ENCODE results near the gene RPL22.

The RPL22 gene

DNA sequence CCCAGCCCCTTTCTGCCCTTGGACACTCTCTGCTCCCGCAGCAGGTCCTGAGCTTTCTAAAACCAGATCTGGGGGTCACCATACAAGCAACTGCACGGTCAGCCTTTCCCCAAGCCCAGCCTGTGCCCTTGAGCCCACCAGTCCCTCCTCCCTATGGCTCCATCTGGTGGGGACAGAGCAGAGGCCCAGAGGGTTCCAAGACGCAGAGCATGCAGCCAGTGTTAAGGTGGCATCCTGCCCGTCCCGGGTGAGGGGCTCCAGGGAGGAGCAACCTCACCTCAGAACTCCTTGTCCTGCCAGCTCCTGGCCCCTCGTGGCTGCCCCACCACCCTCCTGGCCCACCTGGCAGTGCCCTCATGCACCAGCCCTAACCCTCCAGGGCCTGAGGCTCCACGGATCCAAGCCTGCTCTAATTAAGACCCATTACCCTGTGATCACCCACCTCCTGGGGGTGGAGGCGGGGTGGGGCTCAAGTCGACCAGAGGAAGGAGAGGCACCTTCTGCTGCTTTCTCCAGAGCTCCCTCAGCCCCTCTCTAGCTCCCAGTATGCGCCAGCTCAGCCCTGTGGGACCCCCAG lies 27.8 kb downstream of the RPL22 start:
- no peak for DNase-seq

DNA sequence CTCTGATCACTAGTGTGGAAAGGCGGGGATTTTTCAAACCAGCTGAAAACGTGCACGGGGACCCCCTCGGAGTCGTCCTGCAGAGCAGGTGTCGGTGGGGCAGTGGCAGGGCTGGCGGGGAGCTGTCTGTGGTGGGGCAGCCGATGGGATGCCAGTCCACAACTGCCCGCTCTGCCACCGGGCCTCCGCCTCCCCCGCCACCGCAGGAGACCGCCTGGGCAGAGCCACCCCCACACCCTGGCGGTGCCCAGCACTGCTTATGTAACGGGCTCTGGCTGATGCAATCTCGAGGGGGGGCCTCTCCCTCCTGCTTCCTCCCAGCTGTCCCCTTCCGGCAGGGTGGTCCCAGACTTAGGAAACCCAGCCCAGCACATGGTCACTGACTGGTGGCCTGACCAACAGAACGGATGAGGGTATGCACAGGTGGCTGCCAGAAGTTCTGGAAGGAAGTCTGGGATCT lies 28.6 kb downstream of the RPL22 start:
- DNase-seq = no peak

DNA sequence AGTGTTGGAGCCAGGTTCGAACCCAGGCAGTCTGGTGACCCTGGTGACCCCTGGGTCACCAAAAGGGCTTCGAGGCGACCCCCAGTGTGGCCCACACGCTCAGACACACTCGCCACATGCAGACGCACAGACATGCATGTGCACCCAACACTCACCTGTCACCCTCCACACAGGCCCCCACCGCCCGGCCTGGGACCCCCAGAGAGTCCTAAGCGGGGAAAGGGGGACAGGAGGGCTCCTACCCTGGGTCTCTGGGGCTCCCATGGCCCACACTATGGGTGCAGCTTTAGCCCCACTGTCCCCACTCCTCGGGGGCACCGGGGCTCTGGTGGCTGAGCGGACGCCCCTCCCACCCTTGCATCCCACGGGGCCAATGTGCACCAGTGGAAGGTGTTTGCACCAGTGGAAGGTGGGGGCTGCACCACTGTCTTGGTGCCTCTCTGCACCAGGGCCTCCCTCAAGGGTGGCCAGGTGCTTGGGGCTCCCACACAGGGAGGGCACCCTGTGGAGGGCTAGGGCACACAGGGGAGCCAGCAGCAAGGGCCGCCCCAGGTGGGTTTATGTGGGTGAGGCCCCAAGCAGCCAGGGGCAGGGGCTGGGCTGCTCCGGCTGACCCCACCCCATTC lies 29.2 kb downstream of the RPL22 start:
- DNase-seq = no peak

DNA sequence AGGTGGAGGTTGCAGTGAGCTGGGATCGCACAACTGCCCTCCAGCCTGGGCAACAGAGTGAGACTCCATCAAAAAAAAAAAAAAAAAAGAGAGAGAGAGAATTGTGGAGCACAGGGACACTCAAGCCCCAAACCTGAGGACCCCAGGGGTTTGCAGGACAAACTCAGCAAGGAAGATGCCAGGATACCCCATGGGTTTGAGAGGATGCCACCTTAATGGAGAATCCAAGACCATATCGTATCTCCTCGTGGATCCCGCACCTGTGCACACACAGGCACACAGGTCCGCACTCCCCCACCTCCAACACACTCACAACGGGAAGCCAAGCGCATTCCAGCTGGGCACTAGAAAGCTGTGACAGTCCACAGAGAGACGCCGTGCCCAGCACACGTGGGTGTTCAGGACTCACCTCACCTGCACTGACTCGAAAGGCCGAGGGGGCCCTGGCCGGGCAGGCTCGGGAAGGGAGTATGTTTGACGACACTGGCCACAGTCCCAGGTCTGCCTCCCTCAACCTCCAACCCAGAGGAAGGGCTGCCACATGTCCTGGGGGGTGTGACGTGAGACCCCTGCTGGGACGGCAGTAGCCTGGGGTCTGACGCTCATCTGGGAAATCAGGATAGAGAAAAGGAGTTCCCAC lies 30.3 kb downstream of the RPL22 start:
- DNase-seq = no peak

DNA sequence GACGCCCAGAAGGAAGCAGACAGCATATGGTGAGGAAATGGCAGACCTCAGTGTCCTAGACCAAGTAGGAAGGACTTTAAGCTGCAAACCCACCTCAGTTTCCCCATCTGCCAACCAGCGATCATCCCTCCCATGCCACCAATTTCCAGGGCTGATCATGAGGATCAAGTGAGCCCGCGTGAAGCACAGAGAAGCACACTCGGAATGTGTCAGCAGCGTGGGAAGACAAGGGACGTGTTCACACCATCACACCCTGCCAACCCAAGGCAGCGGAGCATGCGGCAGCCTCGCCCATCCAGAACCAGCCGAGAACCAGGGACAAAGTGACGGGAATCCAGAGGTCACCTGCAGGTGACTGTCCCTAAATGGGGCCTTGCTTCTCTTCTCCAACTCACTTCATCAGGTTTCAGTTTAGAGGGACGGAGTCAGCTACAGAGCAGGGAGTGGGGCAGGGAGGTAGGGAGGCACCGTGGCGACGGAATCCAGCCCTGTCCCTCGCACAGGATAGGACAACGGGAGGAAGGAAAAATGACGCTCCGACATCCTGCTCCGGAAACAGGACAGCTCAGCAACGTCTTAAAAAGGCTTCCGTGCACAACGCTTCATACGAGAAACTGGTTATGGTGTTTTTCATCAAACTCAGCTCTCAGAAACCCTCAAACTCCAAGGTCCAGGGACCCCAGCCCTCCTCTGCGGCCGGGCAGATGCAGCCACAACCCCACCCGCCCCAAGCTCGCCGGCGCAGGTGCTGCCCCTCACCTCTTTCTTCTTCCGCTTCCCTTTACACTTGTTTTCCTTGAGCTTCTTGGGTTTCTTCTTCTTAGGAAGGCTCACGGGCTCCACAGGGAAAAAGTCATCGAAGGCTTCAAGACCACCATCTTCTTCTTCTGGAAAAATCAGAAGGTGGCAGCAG lies 31.7 kb downstream of the RPL22 start:
- DNase-seq = no peak

DNA sequence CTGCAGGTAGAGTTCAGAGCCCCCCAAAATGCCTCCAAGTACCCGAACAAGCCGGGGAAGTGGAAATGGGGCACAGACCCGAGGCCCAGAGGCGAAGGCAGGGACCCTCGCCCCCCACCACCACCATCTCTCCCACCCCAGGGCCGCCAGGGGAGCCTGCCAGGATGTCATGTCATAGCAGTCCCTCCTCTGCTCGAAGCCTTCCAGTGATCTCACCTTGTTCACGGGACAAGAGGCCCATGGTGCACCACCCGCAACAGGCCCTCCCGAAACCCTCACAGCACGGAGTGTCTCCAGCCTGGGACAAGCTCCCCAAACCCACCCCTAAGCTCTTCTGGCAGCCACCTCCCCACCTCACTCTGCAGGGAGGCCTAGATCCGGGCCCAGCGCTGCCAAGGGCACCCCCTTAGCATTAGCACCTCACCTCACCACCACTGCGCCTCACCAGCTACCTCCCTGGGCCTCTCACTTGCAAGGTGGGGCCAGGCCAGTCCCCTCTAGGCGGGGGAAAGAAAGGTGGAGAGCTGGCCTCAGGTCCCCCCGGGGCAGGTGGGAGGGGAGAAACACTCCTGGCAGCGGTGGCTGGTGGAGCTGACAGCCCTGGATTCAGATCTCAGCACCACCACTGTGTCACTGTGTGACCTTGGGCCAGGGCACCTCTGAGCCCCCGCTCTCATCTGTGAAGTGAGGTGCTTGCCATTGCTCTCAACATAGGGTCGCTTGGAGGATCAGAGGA lies 32.6 kb downstream of the RPL22 start:
- no peak for DNase-seq

DNA sequence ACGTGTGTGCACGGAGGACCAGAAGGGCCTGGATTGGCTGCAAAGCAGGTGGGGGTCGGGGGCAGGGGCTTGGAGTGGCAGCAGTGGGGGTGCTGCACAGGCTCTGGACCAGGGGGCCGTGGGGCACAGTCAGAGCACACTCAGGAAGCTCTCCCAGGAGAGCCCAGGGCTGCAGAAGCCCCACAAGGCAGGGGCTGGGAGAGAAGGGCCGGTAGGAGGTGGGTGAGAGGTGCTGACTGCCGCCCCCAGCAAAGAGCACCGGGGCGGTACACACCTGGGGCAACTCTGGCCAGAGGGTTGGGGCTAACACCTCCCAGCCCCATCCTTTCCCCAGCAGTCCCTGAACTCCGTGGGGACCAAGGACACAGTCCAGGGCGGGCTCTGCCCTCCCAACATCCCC lies 33.2 kb downstream of the RPL22 start:
- DNase-seq = no peak

DNA sequence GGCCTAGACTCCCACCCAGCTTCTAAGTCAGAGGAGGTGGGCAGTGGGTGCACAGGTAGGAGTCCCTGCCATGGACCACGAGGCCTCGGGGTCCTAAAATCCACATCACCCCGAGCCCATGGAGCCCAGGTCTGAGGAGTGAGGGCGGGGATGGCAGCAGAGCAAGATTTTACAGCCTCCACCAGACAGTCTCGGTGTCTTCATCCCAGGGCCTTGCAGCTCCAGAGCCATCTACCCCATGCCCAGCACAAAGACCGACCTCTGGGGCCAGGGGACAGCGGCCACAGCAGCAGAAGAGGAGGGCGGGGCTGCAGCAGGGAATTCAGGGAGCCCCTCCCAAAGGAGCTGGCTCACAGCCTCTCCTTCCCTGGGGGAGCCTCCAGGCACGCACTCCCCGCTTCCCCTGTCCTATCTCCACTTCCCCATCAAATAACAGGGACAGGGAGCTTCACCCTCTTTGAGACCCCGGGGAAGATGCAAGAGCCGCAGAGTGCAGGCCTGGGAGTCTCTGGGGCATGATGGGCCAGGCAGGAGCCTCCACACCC lies 33.9 kb downstream of the RPL22 start:
- DNase-seq = no peak

DNA sequence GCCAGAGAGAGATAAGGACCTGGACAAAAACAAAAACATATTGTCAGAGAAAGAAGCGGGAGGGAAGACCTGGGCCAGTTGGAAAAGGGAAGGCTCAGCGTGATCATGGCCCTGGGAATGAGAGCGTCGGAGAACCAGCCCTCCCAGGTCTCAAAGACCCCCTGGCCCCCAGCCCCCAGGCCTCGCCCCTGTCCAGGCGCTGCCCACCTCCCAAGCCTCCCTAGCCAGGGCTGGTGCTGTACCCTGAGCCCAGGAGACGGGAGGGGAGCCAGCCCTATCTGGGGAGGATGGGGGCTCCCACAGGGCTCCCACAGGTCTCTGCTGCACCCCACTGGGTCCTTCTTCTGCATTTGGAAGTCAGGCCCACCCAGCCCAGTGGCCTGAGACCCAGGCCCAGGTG lies 34.4 kb downstream of the RPL22 start:
- DNase-seq = no peak

DNA sequence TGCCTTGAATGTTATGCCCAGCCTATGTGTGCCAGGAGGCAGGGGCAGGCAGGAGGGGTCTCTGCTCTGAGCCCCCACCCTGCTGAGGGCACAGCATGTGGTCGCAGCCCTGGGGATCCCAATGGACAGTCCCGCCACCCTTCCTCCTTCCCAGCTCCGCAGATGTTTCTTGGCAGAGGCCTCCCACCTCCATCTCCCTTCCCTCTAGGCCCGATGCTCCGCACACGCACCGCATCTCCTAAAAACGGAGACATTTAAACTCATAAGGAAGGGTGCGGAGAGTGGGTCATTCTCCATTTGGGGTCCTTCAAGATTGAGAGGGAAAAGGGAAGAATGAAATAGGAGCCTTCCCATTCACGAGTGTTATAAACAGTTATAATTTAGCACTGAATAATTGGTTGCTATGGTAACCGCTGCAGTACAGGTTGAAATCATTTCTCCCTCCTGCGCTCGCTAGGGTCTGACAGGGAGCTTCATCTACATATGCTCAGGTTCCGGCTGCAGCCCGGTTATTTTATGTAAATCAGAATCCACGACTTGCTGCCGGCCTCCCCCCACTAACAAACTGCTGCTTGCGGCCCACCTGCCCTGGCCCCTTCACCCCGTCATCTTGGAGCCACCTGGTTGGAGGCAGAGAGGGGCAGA lies 35.3 kb downstream of the RPL22 start:
- DNase-seq = no peak

DNA sequence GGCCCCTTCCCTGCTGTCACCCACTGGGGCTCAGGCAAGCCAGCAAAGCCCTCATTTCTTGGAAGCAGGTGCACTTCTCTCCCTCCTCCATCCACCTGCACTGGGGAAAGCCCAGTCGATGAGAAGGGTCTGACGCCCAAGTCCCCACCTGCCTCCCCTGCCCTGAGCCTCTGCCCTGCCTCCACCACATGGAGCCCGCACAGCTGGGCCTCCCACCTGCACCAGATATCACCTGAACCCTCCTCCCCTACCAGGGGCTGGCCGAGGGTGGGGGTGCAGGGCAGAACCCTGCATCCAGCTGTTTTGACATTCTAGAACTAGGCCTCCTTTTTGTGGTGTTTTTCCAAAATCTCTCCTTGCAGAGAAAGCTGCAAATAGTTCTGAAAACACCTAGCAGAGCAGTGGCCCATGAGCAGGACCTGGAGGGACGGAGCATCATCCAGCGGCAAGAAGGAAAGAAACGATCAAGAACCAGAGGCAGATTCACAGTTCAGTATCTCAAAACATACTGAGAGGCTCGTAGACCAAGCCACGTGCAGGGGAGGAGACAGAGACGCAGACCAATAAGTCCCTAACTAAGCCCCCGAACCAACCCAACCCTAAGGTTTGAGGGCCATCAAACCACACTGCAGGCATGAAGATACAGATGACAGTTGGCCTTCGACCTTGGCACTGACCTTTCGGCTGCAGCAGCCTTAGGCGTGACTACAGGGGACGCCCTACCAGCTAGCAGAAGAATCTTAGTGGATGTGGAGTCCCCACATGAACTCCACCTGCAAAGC lies 36.0 kb downstream of the RPL22 start:
- no peak for DNase-seq

DNA sequence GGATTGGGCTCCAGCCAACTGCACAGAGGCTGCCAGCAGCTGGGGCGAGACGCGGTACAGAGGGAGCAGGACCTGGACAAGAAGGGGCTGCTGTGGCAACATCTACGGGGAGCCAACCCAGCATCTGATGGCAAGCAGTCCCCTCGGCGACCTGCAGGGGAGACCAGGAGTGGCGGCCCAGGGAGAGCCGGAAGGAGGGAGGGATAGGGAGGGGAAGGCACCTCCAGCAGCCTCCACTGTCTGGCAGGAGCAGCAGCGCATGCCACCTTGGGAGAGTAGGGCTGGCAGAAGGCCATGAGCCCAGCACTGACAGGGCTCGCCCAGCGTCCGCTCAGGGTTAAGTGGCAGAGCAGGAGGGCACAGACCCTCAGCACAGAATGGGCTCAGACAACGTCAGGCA lies 36.6 kb downstream of the RPL22 start:
- no peak for DNase-seq

DNA sequence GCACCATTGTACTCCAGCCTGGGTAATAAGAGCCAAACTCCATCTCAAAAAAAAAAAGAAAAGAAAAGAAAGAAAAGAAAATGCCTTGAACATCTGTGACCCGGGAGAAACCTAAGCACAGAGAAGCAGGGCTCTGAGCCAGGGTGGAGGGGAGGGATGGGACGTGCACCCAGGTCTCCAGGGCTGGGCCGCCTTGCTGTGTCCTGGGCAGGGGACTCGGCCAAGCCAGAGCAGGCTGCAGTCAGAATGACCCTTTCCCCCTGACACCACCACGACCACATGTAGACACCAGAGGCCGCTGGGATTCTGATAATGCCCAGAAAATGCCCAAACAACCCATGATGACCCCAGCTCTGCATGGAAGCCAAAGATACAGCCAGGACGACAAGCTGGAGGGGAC lies 37.1 kb downstream of the RPL22 start:
- DNase-seq = no peak

DNA sequence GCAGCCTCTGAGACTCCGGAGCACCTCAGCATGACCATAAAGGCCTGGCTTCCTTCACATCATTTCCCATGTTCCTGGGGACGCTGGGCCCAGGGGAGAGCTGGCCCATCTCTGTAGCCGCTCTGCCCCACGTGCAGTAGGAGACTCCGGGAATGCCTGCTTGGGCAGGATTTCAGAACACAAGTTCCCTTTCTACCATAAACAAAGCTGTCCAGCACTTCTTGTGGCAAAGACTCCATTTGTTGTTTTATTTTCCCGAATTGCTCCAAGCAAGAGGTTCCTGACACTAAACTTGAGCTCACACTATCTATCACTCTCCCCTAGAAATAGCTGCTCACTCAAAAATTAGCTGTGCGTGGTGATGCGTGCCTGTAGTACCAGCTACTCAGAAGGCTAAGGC lies 41.2 kb downstream of the RPL22 start:
- DNase-seq = no peak

DNA sequence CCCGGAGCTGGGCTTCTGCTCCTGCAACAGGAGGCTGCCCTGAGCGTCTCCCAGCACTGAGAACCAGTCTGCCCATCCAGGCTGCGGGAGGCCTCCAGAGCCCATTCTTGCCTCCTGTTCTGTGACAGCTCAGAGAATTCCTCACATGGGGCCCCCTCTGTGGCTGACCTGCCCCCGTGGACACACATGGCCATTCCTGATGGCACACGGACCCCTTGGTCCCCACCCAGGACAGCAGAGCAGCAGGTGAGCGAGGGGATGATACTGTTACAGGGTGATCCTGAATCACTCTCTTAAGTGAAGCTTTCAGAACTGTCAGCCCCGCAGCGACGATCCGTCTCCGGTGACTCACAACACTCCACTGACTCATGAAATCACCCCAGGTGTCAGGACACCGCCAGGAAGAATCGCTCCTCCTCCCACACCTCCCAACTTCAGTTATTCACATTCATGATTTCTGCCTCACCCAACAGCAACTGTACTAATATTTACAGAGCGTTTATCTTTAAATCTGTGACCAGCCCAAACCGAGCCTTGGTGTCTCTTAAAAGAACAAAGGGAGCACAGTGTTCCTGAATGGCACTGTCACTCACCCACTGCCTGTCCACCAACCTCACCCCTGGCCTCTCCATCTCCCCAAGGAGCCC lies 41.7 kb downstream of the RPL22 start:
- peak; percentile 71 for DNase-seq

DNA sequence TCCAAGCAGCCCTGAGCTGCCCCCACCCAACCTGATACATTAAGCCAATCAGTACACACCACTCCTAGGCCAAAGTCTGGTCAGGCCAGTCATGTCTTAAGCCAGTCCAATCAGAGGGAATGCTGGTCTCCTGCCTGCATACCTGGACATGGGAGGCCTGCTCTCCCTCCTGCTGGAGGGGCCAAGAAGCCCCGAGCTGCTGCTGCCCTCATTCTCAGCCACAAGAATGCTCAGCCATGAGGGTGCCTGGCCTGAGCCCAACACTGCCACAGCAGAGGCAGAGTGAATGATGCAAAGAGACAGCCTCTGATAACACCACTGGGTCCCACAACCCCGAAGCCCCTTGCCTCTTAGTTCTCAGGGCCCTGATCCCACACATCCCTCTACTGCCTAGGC lies 42.3 kb downstream of the RPL22 start:
- DNase-seq = no peak

DNA sequence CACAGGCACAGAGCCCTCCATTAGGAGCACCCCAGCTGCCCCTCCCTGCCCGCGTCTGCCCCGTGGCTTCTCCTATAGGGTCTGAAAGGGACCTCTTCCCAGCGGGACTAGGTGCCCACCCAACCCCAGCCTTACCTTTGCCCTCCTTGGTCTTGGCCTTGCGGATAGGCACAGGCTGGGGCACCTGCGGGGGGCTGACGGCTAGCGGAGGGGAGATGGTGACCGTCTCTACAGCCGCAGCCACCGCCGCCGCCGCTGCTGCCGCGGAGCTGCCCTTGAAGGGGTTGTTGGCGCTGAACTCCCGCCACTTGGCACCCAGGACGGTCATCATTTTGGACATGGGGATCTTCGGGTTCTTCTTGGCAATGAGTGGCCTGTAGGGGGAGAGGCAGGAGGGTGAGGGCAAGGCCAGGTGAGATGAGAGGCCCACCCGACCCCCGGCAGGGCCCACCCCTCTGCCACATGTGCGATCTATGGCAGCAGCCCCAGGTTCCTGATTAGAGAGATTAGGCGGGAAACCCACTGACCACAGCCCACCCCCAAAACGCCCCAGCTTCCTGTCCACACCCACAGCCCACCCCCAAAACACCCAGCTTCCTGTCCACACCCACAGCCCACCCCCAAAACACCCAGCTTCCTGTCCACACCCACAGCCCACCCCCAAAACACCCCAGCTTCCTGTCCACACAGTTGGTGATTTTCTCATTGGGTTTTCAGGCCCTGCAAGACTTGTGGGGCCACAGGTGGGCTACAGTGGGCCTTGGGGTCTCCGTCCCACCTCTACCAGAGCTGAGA lies 44.7 kb downstream of the RPL22 start:
- no peak for DNase-seq

DNA sequence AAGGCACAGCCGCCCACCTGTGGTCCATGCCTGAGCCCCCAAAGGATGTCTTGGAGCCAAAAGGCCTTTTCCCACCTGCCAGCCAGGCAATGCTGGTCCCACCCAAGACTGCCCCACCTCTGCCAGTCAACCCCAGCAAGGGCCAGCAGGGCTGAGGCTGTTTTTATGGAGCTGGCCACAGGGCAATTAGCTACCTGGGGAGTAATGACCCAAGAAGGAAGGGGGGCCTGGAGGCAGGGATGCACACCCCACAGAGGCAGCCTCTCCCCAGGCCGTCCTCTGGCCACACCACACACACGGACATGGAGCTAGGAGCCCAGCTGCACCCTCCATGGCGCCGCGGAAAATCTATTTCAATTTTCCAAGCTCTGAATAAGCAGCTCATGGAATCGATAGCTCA lies 46.5 kb downstream of the RPL22 start:
- no peak for DNase-seq

DNA sequence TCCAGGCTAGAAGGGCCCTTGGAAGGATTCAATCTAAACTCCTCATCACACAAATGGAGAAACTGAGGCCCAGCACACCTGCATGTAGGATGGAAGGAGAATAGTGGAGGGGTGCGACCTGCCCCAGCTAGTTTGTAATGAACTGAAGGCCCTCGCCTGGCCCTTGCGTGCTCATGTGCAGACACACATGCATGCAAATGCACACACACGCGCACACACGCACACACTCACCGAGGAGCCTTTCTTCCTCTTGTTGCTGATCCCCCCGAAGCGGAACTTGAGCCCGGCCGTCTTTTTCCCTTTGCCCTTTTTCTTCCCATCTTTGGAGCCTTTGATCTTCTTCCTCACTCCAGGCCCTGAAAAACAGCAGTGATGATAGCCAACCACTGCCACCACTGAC lies 47.2 kb downstream of the RPL22 start:
- no peak for DNase-seq

DNA sequence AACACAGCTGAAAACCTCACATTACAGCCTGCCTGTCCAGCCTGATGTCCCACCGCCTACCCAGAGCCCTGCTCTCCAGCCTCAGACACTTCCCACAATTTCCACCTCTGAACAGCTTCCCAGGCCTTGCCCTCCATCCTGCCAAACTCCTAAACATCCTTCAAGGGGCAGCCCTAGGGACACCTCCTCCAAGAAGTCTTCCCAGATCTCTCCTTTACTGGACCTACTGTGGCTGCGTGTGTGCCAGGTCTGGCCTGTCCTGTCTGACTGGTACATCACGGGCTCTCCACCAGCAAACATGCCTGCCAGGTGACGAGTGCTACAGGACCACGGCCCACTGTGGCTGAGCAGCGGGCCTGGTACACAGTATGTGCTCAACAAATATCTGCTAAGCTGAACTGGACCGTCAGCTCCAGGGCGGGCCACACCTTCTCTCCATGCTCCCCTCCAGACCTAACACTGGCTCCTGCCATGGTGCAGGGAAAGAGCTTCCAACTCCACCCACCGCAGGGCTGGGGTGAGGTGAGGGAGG lies 48.0 kb downstream of the RPL22 start:
- no peak for DNase-seq
